ENCODE data around the gene DLEC1.

DLEC1 gene

DNA sequence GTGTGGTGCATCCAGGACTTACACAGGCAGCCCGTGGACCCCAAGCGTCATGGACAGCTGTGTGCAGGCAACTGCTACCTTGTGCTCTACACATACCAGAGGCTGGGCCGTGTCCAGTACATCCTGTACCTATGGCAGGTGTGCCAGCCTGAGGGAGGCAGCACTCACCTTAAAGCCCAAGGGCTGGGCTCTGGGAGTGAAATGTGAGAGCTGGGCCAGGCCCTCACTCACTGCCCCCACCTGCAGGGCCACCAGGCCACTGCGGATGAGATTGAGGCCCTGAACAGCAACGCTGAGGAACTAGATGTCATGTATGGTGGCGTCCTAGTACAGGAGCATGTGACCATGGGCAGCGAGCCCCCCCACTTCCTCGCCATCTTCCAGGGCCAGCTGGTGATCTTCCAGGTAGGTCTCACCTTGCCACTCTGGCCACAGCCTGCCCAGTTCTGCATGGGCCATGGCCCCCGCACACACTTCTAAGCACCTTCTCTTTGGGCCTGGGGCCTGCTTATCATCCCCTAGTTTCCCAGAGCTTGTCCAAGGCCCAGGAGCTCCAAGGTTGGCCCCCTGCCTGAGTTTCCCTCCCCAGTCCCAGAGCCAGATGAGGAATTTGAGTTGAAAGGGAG, 37.4 kb upstream of the DLEC1 start:
- TF ChIP-seq GLIS3 (CRISPR knock-in tag; IDR thresholded peaks at IDR 0.05) (no peak), ISL1 (CRISPR knock-in tag; IDR thresholded peaks at IDR 0.05) (no peak), ZNF8 (CRISPR knock-in tag; IDR thresholded peaks at IDR 0.05) (no peak), PPARA (CRISPR knock-in tag; IDR thresholded peaks at IDR 0.05; ENCODE audit: borderline replicate concordance) (no peak), ZFP30 (CRISPR knock-in tag; IDR thresholded peaks at IDR 0.05) (no peak), BACH2 (CRISPR knock-in tag; IDR thresholded peaks at IDR 0.05; ENCODE audit: borderline replicate concordance) (no peak), RARB (CRISPR knock-in tag; IDR thresholded peaks at IDR 0.05) (no peak), TCF4 (CRISPR knock-in tag; IDR thresholded peaks at IDR 0.05; ENCODE audit: borderline replicate concordance) (no peak), ZNF70 (CRISPR knock-in tag; IDR thresholded peaks at IDR 0.05) (no peak), CSDC2 (CRISPR knock-in tag; IDR thresholded peaks at IDR 0.05) (no peak), OSR1 (CRISPR knock-in tag; IDR thresholded peaks at IDR 0.05) (no peak), ZNF565 (CRISPR knock-in tag; conservative IDR thresholded peaks at IDR 0.05; ENCODE audit: low read depth) (no peak), ZFP3 (CRISPR knock-in tag; IDR thresholded peaks at IDR 0.05) (no peak), ZC3H10 (CRISPR knock-in tag; IDR thresholded peaks at IDR 0.05) (no peak), TOX (CRISPR knock-in tag; IDR thresholded peaks at IDR 0.05; ENCODE audit: borderline replicate concordance) (no peak), SNAI2 (CRISPR knock-in tag; IDR thresholded peaks at IDR 0.05) (no peak)
- TF ChIP-seq, protein P1, sequence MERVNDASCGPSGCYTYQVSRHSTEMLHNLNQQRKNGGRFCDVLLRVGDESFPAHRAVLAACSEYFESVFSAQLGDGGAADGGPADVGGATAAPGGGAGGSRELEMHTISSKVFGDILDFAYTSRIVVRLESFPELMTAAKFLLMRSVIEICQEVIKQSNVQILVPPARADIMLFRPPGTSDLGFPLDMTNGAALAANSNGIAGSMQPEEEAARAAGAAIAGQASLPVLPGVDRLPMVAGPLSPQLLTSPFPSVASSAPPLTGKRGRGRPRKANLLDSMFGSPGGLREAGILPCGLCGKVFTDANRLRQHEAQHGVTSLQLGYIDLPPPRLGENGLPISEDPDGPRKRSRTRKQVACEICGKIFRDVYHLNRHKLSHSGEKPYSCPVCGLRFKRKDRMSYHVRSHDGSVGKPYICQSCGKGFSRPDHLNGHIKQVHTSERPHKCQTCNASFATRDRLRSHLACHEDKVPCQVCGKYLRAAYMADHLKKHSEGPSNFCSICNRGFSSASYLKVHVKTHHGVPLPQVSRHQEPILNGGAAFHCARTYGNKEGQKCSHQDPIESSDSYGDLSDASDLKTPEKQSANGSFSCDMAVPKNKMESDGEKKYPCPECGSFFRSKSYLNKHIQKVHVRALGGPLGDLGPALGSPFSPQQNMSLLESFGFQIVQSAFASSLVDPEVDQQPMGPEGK (CRISPR knock-in tag; IDR thresholded peaks at IDR 0.05; ENCODE audit: borderline replicate concordance): no peak
- TF ChIP-seq, protein P2, sequence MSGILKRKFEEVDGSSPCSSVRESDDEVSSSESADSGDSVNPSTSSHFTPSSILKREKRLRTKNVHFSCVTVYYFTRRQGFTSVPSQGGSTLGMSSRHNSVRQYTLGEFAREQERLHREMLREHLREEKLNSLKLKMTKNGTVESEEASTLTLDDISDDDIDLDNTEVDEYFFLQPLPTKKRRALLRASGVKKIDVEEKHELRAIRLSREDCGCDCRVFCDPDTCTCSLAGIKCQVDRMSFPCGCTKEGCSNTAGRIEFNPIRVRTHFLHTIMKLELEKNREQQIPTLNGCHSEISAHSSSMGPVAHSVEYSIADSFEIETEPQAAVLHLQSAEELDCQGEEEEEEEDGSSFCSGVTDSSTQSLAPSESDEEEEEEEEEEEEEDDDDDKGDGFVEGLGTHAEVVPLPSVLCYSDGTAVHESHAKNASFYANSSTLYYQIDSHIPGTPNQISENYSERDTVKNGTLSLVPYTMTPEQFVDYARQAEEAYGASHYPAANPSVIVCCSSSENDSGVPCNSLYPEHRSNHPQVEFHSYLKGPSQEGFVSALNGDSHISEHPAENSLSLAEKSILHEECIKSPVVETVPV (CRISPR knock-in tag; IDR thresholded peaks at IDR 0.05): no peak
- TF ChIP-seq, protein P3, sequence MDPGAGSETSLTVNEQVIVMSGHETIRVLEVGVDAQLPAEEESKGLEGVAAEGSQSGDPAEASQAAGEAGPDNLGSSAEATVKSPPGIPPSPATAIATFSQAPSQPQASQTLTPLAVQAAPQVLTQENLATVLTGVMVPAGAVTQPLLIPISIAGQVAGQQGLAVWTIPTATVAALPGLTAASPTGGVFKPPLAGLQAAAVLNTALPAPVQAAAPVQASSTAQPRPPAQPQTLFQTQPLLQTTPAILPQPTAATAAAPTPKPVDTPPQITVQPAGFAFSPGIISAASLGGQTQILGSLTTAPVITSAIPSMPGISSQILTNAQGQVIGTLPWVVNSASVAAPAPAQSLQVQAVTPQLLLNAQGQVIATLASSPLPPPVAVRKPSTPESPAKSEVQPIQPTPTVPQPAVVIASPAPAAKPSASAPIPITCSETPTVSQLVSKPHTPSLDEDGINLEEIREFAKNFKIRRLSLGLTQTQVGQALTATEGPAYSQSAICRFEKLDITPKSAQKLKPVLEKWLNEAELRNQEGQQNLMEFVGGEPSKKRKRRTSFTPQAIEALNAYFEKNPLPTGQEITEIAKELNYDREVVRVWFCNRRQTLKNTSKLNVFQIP (CRISPR knock-in tag; IDR thresholded peaks at IDR 0.05; ENCODE audit: borderline replicate concordance, low read depth): no peak
- TF ChIP-seq, protein P4, sequence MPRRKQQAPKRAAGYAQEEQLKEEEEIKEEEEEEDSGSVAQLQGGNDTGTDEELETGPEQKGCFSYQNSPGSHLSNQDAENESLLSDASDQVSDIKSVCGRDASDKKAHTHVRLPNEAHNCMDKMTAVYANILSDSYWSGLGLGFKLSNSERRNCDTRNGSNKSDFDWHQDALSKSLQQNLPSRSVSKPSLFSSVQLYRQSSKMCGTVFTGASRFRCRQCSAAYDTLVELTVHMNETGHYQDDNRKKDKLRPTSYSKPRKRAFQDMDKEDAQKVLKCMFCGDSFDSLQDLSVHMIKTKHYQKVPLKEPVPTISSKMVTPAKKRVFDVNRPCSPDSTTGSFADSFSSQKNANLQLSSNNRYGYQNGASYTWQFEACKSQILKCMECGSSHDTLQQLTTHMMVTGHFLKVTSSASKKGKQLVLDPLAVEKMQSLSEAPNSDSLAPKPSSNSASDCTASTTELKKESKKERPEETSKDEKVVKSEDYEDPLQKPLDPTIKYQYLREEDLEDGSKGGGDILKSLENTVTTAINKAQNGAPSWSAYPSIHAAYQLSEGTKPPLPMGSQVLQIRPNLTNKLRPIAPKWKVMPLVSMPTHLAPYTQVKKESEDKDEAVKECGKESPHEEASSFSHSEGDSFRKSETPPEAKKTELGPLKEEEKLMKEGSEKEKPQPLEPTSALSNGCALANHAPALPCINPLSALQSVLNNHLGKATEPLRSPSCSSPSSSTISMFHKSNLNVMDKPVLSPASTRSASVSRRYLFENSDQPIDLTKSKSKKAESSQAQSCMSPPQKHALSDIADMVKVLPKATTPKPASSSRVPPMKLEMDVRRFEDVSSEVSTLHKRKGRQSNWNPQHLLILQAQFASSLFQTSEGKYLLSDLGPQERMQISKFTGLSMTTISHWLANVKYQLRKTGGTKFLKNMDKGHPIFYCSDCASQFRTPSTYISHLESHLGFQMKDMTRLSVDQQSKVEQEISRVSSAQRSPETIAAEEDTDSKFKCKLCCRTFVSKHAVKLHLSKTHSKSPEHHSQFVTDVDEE (CRISPR knock-in tag; IDR thresholded peaks at IDR 0.05): no peak
- no peak for ATAC-seq

DNA sequence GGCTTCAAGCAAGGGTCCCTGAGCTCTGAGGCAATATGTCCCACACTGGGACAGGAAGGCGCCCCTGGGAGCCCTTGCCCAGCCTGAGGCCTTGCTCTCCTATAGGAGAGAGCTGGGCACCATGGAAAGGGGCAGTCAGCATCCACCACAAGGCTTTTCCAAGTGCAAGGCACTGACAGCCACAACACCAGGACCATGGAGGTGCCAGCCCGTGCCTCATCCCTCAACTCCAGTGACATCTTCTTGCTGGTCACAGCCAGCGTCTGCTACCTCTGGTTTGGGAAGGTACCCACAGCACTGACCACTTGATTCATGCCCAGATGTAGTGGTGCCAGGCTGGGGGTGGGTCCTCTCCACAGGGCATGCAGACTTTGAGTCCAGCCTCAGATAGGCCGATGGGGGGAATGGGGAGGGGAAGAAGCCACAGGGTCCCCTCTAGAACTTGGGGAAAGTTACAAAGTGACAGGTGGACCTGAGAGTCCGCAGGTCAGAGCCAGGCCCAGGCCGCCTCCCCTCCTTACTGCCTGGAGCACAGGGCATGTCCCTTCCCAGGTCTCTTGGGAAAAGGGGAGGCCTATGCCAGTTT, 36.6 kb upstream of the DLEC1 start:
- ATAC-seq: no peak
- TF ChIP-seq TCF4 (CRISPR knock-in tag; IDR thresholded peaks at IDR 0.05; ENCODE audit: borderline replicate concordance) (no peak), RARB (CRISPR knock-in tag; IDR thresholded peaks at IDR 0.05) (no peak), BACH2 (CRISPR knock-in tag; IDR thresholded peaks at IDR 0.05; ENCODE audit: borderline replicate concordance) (no peak), PPARA (CRISPR knock-in tag; IDR thresholded peaks at IDR 0.05; ENCODE audit: borderline replicate concordance) (no peak)
- TF ChIP-seq, protein P3 (CRISPR knock-in tag; IDR thresholded peaks at IDR 0.05; ENCODE audit: borderline replicate concordance, low read depth): no peak

DNA sequence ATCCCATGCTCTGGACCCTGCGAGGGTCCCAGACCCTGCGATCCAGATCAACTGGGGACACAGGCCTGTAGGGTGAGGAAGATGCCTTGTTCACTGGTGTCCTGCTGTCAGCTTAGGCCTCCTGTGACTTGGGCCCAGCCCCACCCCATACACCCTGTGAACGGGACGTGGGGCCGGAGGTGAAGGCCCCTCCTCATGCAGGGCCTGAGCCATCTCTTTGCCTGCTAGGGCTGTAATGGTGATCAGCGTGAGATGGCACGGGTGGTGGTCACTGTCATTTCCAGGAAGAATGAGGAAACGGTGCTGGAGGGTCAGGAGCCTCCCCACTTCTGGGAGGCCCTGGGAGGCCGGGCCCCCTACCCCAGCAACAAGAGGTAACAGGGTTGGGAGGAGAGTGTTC, 36.1 kb upstream of the DLEC1 start:
- ATAC-seq: no peak
- TF ChIP-seq ISL1 (CRISPR knock-in tag; IDR thresholded peaks at IDR 0.05) (no peak), PPARA (CRISPR knock-in tag; IDR thresholded peaks at IDR 0.05; ENCODE audit: borderline replicate concordance) (no peak), ZC3H10 (CRISPR knock-in tag; IDR thresholded peaks at IDR 0.05) (no peak), RARB (CRISPR knock-in tag; IDR thresholded peaks at IDR 0.05) (no peak), ZNF565 (CRISPR knock-in tag; conservative IDR thresholded peaks at IDR 0.05; ENCODE audit: low read depth) (no peak), ZFP30 (CRISPR knock-in tag; IDR thresholded peaks at IDR 0.05) (no peak), ESRRG (CRISPR knock-in tag; IDR thresholded peaks at IDR 0.05) (no peak), OSR1 (CRISPR knock-in tag; IDR thresholded peaks at IDR 0.05) (no peak), CSDC2 (CRISPR knock-in tag; IDR thresholded peaks at IDR 0.05) (no peak), BACH2 (CRISPR knock-in tag; IDR thresholded peaks at IDR 0.05; ENCODE audit: borderline replicate concordance) (no peak)
- TF ChIP-seq, protein P3 (CRISPR knock-in tag; IDR thresholded peaks at IDR 0.05; ENCODE audit: borderline replicate concordance, low read depth): no peak

Data from SK-N-SH treated with all-trans-retinoic acid at 6 μM for 48 hours (cell line).